ENCODE measurements around the gene ASNSD1. TPM values are rescaled to one million over a fixed set of nuclear protein-coding genes. Genes with fewer than 3 reads are reported as not detected.

The ASNSD1 gene
- total and polyA plus RNA-seq, 2 of the 8 experiments (the other 6 are each of a cell fraction or from before 2014, with no cell fraction given), result 14.1 to 44.8 TPM

DNA sequence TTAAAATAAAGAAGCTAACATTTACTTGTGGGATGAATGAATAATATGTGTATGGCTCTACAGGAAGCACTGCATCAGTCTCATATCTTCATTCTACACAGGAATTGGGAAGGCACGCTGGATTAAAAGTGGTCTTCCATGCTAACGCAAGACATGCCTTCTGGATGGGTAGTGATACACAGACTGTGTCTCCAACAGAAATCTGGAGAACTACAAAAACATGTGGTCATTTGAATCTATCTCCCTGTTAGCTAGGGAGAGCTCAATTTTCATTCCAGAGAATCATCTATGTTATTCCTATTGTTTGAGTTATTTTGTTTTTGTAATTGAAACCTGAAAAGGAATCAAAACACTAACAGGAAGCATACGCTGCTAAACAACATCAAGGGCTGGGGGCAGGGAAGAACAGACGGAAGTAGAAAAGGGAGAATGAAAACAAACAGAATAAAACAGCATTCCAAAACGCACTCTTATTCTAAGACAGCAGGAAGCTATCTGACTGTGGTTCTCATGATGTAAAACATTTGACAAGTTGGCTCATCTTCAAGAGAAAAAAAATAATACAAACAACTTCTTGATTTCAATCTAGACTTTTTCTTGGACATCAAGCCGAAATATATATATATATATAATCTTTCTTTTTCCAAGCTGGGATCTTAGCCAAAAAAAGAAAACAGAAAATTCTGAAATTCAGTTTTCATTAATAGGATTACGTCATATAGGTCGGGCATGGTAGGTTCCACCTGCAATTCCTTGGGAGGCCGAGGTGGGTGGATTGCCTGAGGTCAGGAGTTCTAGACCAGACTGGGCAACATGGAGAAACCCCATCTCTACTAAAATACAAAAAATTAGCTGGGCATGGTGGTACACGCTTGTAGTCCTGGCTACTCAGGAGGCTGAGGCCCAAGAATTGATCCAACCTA, 31.5 kb upstream of the ASNSD1 start:
- no peak overlapping the region for H2BK15ac ChIP-seq (ENCODE audit: low read length)
- no peak for DNase-seq (ENCODE audit: low read depth in 1 of 2, low spot score in 2 of 2)
- H3K27me3 ChIP-seq (replicated peaks in 1 of 4; ENCODE audit: control insufficient read depth in 3 of 4, extremely low read depth in 1 of 4, insufficient read depth in 3 of 4, low read length in 3 of 4), result no peaks in the 10 kb centered on the region
- no peaks in the 10 kb centered on the region for H3K79me2 ChIP-seq (ENCODE audit: control insufficient read depth in 1 of 2, insufficient read depth in 2 of 2, low read length in 2 of 2)
- ChIA-PET POLR2A (ENCODE audit: partially characterized antibody) (no interaction called here), CTCF (ENCODE audit: partially characterized antibody) (interaction anchor here (0.6 to 2.1 kb wide), 9 partner anchors 8 to 172 kb away, joined by 3 to 9 read pairs (median 4); no protein-coding TSS in a partner anchor)
- H2AFZ ChIP-seq (ENCODE audit: low read length), result no peak overlapping the region
- no peaks in the 10 kb centered on the region for H3K36me3 ChIP-seq (ENCODE audit: control insufficient read depth in 2 of 4, insufficient read depth in 4 of 4, low read length in 3 of 4)
- H4K20me1 ChIP-seq (replicated peaks in 1 of 2; ENCODE audit: control insufficient read depth in 1 of 2, insufficient read depth in 2 of 2, low read length in 2 of 2), result no peaks in the 10 kb centered on the region
- H2BK20ac ChIP-seq (ENCODE audit: low read length), result no peak overlapping the region
- no peak overlapping the region for H4K5ac ChIP-seq (ENCODE audit: insufficient read length, low read depth, low read length)
- no peak overlapping the region for H4K8ac ChIP-seq (ENCODE audit: extremely low read depth, insufficient read depth, low read length)
- no peak overlapping the region for H3K9ac ChIP-seq (replicated peaks in 1 of 4; ENCODE audit: extremely low read depth in 1 of 4, low read depth in 3 of 4, low read length in 3 of 4)
- no peaks in the 10 kb centered on the region for H3K9me3 ChIP-seq (ENCODE audit: insufficient read depth in 2 of 2, low read depth in 1 of 2, low read length in 1 of 2)
- no peak for FAIRE-seq
- TF ChIP-seq RXRA (IDR thresholded peaks at IDR 0.05; ENCODE audit: insufficient read depth, low read depth, low read length) (no peak), EZH2 (IDR thresholded peaks at IDR 0.05; ENCODE audit: low read depth, low read length, severe bottlenecking) (no peak), BCL11A (IDR thresholded peaks at IDR 0.05; ENCODE audit: low read depth in 2 of 2, low read length in 2 of 2) (no peak), SIN3A (conservative IDR thresholded peaks at IDR 0.05 in 1 of 2, IDR thresholded peaks at IDR 0.05 in 1 of 2; ENCODE audit: low read depth in 1 of 2, low read length in 2 of 2) (no peak), RFX5 (IDR thresholded peaks at IDR 0.05; ENCODE audit: borderline replicate concordance, low read depth, low read length) (no peak), SP1 (IDR thresholded peaks at IDR 0.05; ENCODE audit: low read depth, low read length) (no peak), JUN (IDR thresholded peaks at IDR 0.05; ENCODE audit: low read depth, low read length) (no peak), ASH2L (IDR thresholded peaks at IDR 0.05; ENCODE audit: low read length) (no peak), CBX8 (IDR thresholded peaks at IDR 0.05; ENCODE audit: borderline replicate concordance, low read depth, low read length) (no peak), HDAC6 (IDR thresholded peaks at IDR 0.05; ENCODE audit: low read depth, low read length) (no peak), POLR2AphosphoS5 (IDR thresholded peaks at IDR 0.05; ENCODE audit: low read depth, low read length) (no peak), JUND (IDR thresholded peaks at IDR 0.05; ENCODE audit: low read length) (no peak)
- WGBS, 2 experiments (ENCODE audit: extremely low coverage in 1 of 2, insufficient coverage in 1 of 2, insufficient read length in 1 of 2, insufficient replicate concordance in 2 of 2, low coverage in 1 of 2, low lambda C conversion rate in 2 of 2, missing lambda C conversion rate in 1 of 2), result 87% methylated on average over 10 of the region's 10 CpGs; no CpG with 5 or more reads in 1 of the 2 experiments
- no peaks in the 10 kb centered on the region for H3K23me2 ChIP-seq (ENCODE audit: low read depth, low read length)
- H3K4me1 ChIP-seq (replicated peaks in 1 of 4; ENCODE audit: control insufficient read depth in 3 of 4, insufficient read depth in 4 of 4, low read length in 3 of 4), result no peaks in the 10 kb centered on the region; a peak in 1 of 7 replicates
- no peak overlapping the region for H3K23ac ChIP-seq (ENCODE audit: insufficient read length)
- no peak overlapping the region for H3K4me3 ChIP-seq (ENCODE audit: extremely low read depth in 1 of 4, insufficient read depth in 2 of 4, low read depth in 3 of 4, low read length in 4 of 4)
- H3K4me2 ChIP-seq (ENCODE audit: insufficient read depth in 1 of 2, low read depth in 2 of 2, low read length in 2 of 2), result no peak overlapping the region
- H3K14ac ChIP-seq (ENCODE audit: insufficient read length), result no peak overlapping the region
- no peak overlapping the region for H4K91ac ChIP-seq (replicated peaks; ENCODE audit: insufficient read length, low read length)
- no peak overlapping the region for H3K27ac ChIP-seq (ENCODE audit: low read depth, low read length)
- no peak overlapping the region for H2AK5ac ChIP-seq (ENCODE audit: low read depth, low read length)
- no peak overlapping the region for H3K18ac ChIP-seq (ENCODE audit: extremely low read depth, low read length)
- no peak overlapping the region for H2BK5ac ChIP-seq (ENCODE audit: low read depth, low read length)
- H3K79me1 ChIP-seq (ENCODE audit: low read depth, low read length), result no peaks in the 10 kb centered on the region
- no peak overlapping the region for H3K56ac ChIP-seq (replicated peaks; ENCODE audit: insufficient read length, low read depth, low read length)
- H3K4ac ChIP-seq (replicated peaks; ENCODE audit: insufficient read length, low read depth, low read length), result no peak overlapping the region
- no peak overlapping the region for H2BK12ac ChIP-seq (ENCODE audit: low read depth, low read length)
- no peak overlapping the region for H2BK120ac ChIP-seq (replicated peaks; ENCODE audit: low read depth, low read length)
